Stimulated activated naive CD8-positive, alpha-beta T cell treated with anti-CD3 and anti-CD28 coated beads, Interleukin-15, amount 100 ng/mL, for 72 hours (primary cell): ENCODE data around the gene GPATCH8.
A peak's percentile ranks its signal among the peaks of the same experiment; 100 is the strongest.

Source experiments
- ATAC-seq: fragments of 150-1000 bp; cut with Tn5 transposase; 2 replicates; pipeline ENCODE4 v1.10.0; 2021; ENCODE audit warnings: mild to moderate bottlenecking, moderate library complexity
- DNase-seq, 2 donors: peaks; one replicate each; pipeline ENCODE4 v3.0.0; 2021 to 2022
- H3K27ac Mint-ChIP-seq, 2 donors: one replicate each; pipeline ENCODE4 v1.8.0; 2022; ENCODE audit warnings: mild to moderate bottlenecking in 2 of 2, mixed read lengths in 2 of 2, moderate library complexity in 2 of 2
- H3K27me3 Mint-ChIP-seq: one replicate; pipeline ENCODE4 v1.8.0; 2022; ENCODE audit warnings: mixed read lengths
- H3K4me1 Mint-ChIP-seq: one replicate; pipeline ENCODE4 v1.8.0; 2022; ENCODE audit warnings: mild to moderate bottlenecking, mixed read lengths
- H3K4me3 Mint-ChIP-seq, 2 donors: one replicate each; pipeline ENCODE4 v1.8.0; 2022; ENCODE audit warnings: mild to moderate bottlenecking in 2 of 2, mixed read lengths in 2 of 2, moderate library complexity in 1 of 2
- H3K9me3 Mint-ChIP-seq, 2 donors: one replicate each; pipeline ENCODE4 v1.8.0; 2022; ENCODE audit warnings: mixed read lengths in 2 of 2

GPATCH8 gene

DNA sequence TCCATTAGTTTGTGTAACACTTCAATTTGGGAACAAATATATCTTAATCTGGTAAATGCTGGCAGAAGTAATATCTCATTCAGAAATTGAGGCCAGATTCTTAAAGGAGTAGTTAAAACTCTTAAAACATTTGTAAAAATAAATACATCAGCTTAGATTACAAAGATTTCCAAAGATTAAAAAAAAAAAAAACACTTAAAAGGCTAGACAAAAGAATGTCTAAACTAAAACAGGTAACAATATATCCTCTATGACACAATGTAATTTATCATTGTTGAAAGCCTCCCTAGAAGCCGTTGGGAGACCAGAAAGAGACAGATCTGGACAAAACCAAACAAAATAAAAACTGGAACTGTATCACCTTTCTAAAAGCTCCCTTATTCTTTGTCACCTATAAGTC, 3.5 kb downstream of the GPATCH8 start:
- H3K27ac Mint-ChIP-seq: peak overlapping the region in 1 of 2 donors; percentile 26
- H3K4me3 Mint-ChIP-seq: peak overlapping the region in 1 of 2 donors; percentile 14
- DNase-seq: no peak
- H3K4me1 Mint-ChIP-seq: peaks cover 57% of the 10 kb centered on the region
- H3K9me3 Mint-ChIP-seq: no peaks in the 10 kb centered on the region
- H3K27me3 Mint-ChIP-seq: no peaks in the 10 kb centered on the region
- no peak for ATAC-seq

- ATAC-seq (no peak), DNase-seq (no peak)
- Mint-ChIP-seq H3K27ac (peak overlapping the region in 1 of 2 donors; percentile 54), H3K27me3 (no peaks in the 10 kb centered on the region), H3K4me3 (no peak overlapping the region), H3K9me3 (no peaks in the 10 kb centered on the region), H3K4me1 (peaks cover 63% of the 10 kb centered on the region)
Measured at GRCh38 chr17:44496815-44497214, 6.4 kb downstream of the GPATCH8 start.

DNA sequence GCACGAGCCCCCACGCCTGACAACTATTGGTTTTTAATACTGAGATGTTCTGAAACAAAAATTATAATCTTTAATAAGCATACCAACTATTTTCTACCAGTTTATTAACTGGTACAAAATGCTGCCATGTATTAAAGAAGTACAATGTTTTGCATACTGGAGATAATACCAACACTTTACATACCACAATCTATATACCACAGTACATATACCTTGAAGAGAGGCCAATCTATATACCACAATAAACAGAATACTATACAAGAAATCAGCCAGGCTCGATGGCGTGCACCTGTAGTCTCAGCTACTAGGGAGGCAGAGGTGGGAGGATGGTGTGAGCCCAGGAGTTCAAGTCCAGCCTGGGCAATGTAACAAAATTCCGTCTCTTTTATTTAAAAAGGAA, 9.9 kb downstream of the GPATCH8 start:
- no peak for ATAC-seq
- Mint-ChIP-seq H3K4me3 (no peak overlapping the region), H3K4me1 (peaks cover 44% of the 10 kb centered on the region), H3K27ac (no peak overlapping the region), H3K9me3 (no peaks in the 10 kb centered on the region), H3K27me3 (no peaks in the 10 kb centered on the region)
- DNase-seq: no peak

DNA sequence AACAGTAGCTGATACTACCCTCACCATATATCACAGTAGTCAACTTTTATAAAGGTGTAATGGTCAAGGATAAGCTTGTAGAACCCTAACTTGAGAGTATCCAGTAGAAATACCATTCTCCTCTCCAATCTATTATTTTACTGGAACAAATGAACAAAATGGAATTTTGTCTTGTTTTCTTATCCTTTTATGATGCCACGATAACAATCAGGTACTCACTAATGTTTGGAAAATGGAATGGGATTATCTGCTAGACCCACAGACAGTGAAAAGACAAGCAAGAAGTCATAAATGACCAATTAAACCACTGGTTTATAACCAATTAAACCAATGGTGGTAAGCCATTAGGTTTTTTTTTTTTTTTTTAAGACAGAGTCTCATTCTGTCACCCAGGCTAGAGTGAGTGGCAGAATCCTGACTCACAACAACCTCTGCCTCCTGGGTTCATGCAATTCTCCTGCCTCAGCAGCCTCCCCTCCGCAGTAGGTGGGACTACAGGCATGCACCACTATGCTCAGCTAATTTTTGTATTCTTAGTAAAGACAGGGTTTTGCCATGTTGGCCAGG, 10.4 kb downstream of the GPATCH8 start:
- Mint-ChIP-seq H3K27me3 (no peaks in the 10 kb centered on the region), H3K9me3 (no peaks in the 10 kb centered on the region), H3K27ac (no peak overlapping the region), H3K4me3 (no peak overlapping the region), H3K4me1 (peaks cover 38% of the 10 kb centered on the region)
- ATAC-seq (no peak), DNase-seq (no peak)

DNA sequence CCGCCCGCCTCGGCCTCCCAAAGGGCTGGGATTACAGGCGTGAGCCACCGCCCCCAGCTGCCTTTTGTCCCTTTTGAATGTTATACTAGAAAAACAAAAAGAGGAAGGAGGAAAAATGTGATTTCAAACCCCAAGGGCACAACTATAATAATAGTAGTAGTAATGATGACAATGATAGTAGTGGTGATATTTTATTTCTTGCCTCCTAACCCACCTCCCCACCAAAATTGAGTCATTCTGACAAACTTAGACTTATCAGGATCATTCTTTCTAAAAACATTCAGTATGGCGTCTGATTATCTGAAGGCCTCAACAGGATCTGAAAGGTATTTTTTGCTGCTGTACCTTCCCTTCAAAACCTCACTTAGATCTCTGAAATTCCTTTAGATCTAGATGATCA, 13.6 kb downstream of the GPATCH8 start:
- no peak for DNase-seq
- ATAC-seq: no peak
- H3K27me3 Mint-ChIP-seq: no peaks in the 10 kb centered on the region
- no peak overlapping the region for H3K4me3 Mint-ChIP-seq
- no peak overlapping the region for H3K27ac Mint-ChIP-seq
- no peaks in the 10 kb centered on the region for H3K9me3 Mint-ChIP-seq
- H3K4me1 Mint-ChIP-seq: peaks cover 22% of the 10 kb centered on the region

DNA sequence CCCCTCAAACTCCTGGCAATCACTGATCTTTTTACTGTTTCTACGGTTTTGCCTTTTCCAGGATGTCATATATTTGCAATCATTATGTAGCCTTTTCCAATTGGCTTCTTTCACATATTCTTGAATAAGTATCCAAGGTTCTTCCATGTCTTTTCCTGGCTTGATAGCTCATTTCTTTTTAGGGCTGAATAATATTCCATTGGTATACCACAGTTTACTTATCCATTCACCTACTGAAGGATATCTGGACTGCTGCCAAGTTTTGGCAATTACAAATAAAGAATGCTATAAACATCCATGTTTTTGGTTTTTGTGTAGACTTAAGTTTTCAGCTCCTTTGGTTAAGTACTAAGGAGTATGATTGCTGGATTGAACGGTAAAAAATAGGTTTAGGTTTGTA, 16.0 kb downstream of the GPATCH8 start:
- Mint-ChIP-seq H3K4me1 (peaks cover 15% of the 10 kb centered on the region), H3K9me3 (no peaks in the 10 kb centered on the region), H3K27ac (no peak overlapping the region), H3K27me3 (no peaks in the 10 kb centered on the region), H3K4me3 (no peak overlapping the region)
- ATAC-seq (no peak), DNase-seq (no peak)

DNA sequence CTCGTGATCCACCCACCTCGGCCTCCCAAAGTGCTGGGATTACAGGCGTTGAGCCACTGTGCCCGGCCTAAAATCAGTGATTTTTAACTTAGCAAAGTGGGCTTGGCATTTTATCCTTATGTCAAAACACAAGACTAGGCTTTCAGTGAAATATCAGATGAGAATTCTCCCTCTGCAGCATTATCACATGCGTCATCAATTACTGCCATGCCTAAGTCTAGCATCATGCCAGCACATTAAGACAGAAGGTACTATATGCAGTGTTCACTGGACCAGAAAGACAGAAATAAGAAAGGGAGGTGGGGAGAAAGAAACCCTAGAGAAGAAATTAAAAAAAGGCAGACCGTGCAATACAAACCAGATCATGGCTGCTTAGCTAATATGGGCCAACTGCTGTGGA, 29.8 kb downstream of the GPATCH8 start:
- H3K27me3 Mint-ChIP-seq: no peaks in the 10 kb centered on the region
- no peak overlapping the region for H3K27ac Mint-ChIP-seq
- no peaks in the 10 kb centered on the region for H3K9me3 Mint-ChIP-seq
- ATAC-seq (no peak), DNase-seq (no peak)
- peaks cover 13% of the 10 kb centered on the region for H3K4me1 Mint-ChIP-seq
- H3K4me3 Mint-ChIP-seq: no peak overlapping the region

- ATAC-seq: no peak
Measured at GRCh38 chr17:44469676-44470075, 33.5 kb downstream of the GPATCH8 start.

DNA sequence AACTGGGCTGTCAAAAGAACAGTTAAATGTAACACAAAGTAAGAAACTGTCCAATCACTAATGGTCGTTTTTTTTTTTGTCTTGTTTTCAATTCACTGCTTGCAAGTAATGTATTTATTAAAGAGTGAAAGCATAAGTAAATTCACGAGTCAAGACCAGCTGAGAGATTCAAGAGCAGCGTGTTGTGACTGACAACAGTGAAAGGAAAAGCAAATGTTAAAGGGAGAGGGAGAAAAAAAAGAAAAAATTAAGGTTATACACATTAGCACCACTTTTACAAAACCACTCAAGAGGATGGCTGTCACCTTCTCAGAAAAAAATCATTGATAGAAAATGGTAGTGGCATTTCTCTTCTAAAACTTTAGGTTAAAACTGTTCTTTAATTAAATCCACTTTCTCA, 36.1 kb downstream of the GPATCH8 start:
- DNase-seq: no peak
- no peaks in the 10 kb centered on the region for H3K9me3 Mint-ChIP-seq
- H3K27ac Mint-ChIP-seq: no peak overlapping the region
- ATAC-seq: no peak
- no peaks in the 10 kb centered on the region for H3K27me3 Mint-ChIP-seq
- H3K4me1 Mint-ChIP-seq: peaks cover 35% of the 10 kb centered on the region
- H3K4me3 Mint-ChIP-seq: no peak overlapping the region

More at GRCh38 chr17:44469676-44470075, 33.5 kb downstream of the GPATCH8 start:
- no peaks in the 10 kb centered on the region for H3K27me3 Mint-ChIP-seq
- no peak overlapping the region for H3K27ac Mint-ChIP-seq
- no peaks in the 10 kb centered on the region for H3K9me3 Mint-ChIP-seq
- peaks cover 27% of the 10 kb centered on the region for H3K4me1 Mint-ChIP-seq
- no peak overlapping the region for H3K4me3 Mint-ChIP-seq
- no peak for DNase-seq

GRCh38 chr17:44466339-44466738, 36.9 kb downstream of the GPATCH8 start:
- no peaks in the 10 kb centered on the region for H3K9me3 Mint-ChIP-seq
- H3K27me3 Mint-ChIP-seq: no peaks in the 10 kb centered on the region
- no peak for ATAC-seq
- DNase-seq: no peak
- H3K4me3 Mint-ChIP-seq: no peak overlapping the region
- peaks cover 35% of the 10 kb centered on the region for H3K4me1 Mint-ChIP-seq
- no peak overlapping the region for H3K27ac Mint-ChIP-seq

- no peak for DNase-seq
- no peak for ATAC-seq
- Mint-ChIP-seq H3K9me3 (no peaks in the 10 kb centered on the region), H3K27ac (no peak overlapping the region), H3K27me3 (no peaks in the 10 kb centered on the region), H3K4me3 (no peak overlapping the region), H3K4me1 (peaks cover 35% of the 10 kb centered on the region)
Measured at GRCh38 chr17:44465897-44466296, 37.3 kb downstream of the GPATCH8 start.

DNA sequence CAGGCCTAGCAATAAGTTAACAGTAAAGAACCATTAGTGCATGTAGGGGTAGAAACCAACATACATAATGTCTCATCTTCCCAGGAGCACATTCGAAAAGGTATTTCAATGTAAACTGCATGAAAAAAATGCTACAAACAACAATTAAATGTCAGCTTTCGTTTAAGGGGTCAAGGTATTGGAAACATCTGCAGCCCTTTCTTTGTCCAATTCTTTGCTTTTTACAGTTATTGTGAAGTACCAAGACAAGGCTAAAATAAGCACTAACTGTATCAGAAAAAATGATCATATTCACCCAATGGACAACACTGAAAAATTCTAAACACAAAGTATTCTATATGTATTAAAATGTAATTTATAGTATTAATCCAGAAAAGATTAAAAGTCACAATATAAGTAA, 37.9 kb downstream of the GPATCH8 start:
- DNase-seq (no peak), ATAC-seq (no peak)
- Mint-ChIP-seq H3K27ac (no peak overlapping the region), H3K4me3 (no peak overlapping the region), H3K9me3 (no peaks in the 10 kb centered on the region), H3K4me1 (peaks cover 29% of the 10 kb centered on the region), H3K27me3 (no peaks in the 10 kb centered on the region)

GRCh38 chr17:44464037-44464436, 39.2 kb downstream of the GPATCH8 start:
- Mint-ChIP-seq H3K4me1 (peaks cover 22% of the 10 kb centered on the region), H3K27ac (peak overlapping the region in 1 of 2 donors; percentile 78), H3K9me3 (no peaks in the 10 kb centered on the region), H3K4me3 (no peak overlapping the region), H3K27me3 (no peaks in the 10 kb centered on the region)
- DNase-seq: no peak
- no peak for ATAC-seq

DNA sequence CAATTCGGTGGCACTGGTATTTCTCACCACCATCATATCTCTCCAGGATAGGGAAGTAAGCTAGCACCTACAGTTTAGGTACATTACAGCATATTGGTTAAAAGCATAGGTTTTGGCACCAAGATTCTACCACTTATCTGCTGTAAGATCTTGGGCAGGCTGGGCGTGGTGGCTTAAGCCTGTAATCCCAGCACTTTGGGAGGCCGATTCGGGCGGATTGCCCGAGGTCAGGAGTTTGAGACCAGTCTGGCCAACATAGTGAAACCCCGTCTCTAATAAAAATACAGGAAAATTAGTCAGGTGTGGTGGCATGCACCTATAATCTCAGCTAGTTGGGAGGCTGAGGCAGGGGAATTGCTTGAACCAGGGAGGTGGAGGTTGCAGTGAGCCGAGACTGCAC, 51.4 kb downstream of the GPATCH8 start:
- DNase-seq (no peak), ATAC-seq (no peak)
- no peak overlapping the region for H3K27ac Mint-ChIP-seq
- H3K4me3 Mint-ChIP-seq: no peak overlapping the region
- H3K9me3 Mint-ChIP-seq: no peaks in the 10 kb centered on the region
- H3K27me3 Mint-ChIP-seq: no peaks in the 10 kb centered on the region
- H3K4me1 Mint-ChIP-seq: peaks cover 14% of the 10 kb centered on the region

DNA sequence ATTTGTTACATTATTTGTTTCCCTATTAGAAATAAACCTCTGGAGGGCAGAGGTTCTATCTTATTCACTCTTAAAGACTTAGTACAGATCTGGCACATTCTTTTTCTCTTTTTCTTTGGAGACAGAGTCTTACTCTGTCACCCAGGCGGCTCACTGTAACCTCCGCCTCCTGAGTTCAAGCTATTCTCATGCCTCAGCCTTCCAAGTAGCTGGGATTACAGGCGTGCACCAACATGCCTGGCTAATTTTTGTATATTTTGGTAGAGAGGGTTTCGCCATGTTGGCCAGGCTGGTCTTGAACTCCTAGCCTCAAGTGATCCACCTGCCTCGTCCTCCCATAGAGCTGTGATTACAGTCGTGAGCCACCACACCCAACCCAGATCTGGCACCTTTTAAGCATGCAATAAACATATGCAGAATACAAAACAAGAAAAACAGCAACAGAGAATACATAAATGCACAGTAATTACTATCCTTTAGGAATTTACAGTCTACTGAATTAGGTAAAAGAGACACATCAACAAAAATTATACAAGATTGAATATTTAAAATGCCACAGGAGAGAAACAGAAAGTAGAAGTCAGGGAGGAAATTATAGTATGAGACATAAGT, 52.1 kb downstream of the GPATCH8 start:
- no peak overlapping the region for H3K4me3 Mint-ChIP-seq
- ATAC-seq (no peak), DNase-seq (no peak)
- H3K4me1 Mint-ChIP-seq: peaks cover 22% of the 10 kb centered on the region
- no peak overlapping the region for H3K27ac Mint-ChIP-seq
- no peaks in the 10 kb centered on the region for H3K27me3 Mint-ChIP-seq
- H3K9me3 Mint-ChIP-seq: no peaks in the 10 kb centered on the region

DNA sequence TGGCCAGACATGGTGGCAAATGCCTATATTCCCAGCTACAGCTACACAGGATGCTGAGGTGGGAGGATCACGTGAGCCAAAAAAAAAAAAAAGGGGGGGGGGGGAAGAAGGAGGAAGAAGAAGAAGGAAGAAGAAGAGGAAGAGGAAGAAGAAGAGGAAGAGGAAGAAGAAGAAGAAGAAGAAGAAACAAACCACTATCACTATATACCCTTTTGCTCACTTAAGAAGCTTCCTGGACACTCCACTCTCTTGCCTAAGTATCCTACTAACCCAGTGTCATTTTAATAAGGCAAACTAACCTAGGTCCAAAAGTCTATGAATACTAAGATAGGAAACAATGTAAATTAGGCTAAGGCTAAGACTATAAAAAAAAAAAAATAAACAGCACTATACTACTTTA, 54.8 kb downstream of the GPATCH8 start:
- Mint-ChIP-seq H3K27me3 (no peaks in the 10 kb centered on the region), H3K9me3 (no peaks in the 10 kb centered on the region), H3K4me1 (peaks cover 31% of the 10 kb centered on the region), H3K27ac (no peak overlapping the region), H3K4me3 (no peak overlapping the region)
- no peak for ATAC-seq
- no peak for DNase-seq

GRCh38 chr17:44444735-44445105, 58.5 kb downstream of the GPATCH8 start:
- Mint-ChIP-seq H3K4me3 (no peak overlapping the region), H3K9me3 (no peaks in the 10 kb centered on the region), H3K27me3 (no peaks in the 10 kb centered on the region), H3K4me1 (peaks cover 28% of the 10 kb centered on the region), H3K27ac (no peak overlapping the region)
- no peak for DNase-seq
- ATAC-seq: no peak
